Measurements from ENCODE around the gene PROS1.
"Not testable (repeated sequence)": the region's sequence is repeated elsewhere in the genome, so short reads cannot be mapped to it uniquely, and the experiment has no call there.

PROS1 gene

GRCh38 chr3:93965106-93965505, 8.6 kb downstream of the PROS1 start:
- not testable (repeated sequence) for DNase-seq

- DNase-seq: no peak
Observed at GRCh38 chr3:93962798-93963197, 10.9 kb downstream of the PROS1 start.

- DNase-seq: no peak
Observed at GRCh38 chr3:93961489-93961888, 12.2 kb downstream of the PROS1 start.

- no peak for DNase-seq
Observed at GRCh38 chr3:93961026-93961425, 12.7 kb downstream of the PROS1 start.

DNA sequence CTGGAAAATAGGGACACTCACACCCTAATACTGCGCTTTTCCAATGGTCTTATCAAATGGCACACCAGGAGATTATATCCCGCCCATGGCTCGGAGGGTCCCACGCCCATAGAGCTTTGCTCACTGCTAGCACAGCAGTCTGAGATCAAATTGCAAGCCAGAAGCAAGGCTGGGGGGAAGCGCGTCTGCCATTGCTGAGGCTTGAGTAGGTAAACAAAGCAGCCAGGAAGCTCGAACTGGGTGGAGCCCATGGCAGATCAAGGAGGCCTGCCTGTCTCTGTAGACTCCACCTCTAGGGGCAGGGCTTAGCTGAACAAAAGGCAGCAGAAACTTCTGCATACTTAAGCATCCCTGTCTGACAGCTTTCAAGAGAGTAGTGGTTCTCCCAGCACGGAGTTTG, 23.7 kb downstream of the PROS1 start:
- not testable (repeated sequence) for DNase-seq

GRCh38 chr3:93937485-93937884, 36.2 kb downstream of the PROS1 start:
- not testable (repeated sequence) for DNase-seq

DNA sequence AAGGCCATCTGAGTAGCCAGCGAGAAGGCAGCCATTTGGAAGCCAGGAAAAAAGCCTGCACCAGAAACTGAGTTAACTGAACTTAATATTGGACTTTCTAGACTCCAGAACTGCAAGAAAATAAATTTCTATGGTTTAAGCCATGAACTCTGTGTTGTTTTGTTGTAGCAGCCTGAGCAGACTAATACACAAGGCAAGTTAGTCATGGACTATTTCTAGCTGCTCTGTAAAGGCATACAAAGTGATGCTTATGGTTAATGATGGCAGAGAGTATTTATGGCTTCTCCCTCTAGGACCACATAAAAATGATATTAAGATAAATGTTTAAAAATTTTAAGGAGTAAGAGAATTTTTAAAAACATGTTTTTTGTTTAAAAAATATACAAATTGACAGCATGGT, 37.1 kb downstream of the PROS1 start:
- no peak for DNase-seq

DNA sequence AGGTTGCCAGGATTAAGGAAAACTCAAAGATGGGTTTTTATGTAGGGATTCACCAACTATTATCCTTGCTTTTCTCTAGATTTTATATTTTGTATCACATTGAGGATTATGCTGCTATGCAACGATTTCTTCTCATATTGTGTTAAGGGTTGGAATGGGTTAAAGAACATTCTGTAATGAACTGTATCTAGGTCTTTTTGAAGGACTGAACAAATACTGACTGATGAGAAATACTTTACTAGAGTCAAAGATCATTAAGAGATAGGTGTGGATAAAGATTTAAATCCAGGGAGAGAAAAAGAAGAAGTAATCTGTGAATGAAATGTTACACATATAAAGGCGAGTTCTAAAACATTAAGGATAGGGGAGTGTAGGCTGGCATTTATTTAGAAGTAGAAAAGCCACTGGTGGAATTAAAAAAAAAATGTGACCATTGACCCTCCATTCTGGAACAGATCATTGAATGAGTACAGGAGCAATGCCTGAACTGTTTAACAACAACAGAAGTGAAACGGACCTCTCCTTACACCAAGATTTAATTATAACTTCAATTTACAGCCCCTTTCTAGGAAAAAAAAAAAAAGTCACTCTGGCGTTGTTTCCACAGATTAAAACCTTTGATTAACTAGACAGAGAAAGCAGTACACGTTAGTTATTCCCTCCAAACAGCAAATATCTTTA, 39.2 kb downstream of the PROS1 start:
- no peak for DNase-seq

- no peak for DNase-seq
Observed at GRCh38 chr3:93931597-93932229, 42.0 kb downstream of the PROS1 start.

DNA sequence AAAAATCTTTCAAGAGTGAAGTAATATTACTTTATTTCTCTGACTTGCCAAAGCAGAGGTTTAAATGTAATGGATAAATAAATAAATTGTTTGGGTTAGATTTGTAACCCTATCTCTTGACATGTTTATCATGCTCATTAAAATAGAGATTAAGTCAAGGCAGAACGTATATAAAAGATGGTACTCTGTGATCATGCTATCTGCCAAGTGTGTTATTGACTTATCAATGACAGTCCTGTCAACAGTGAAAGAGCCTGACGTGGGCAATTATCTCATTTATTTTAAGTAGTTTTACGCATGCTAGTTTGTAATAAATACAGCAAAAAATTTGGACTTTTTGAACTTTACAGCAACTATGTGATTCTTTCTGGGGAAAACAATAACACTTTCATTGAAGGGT, 43.7 kb downstream of the PROS1 start:
- no peak for DNase-seq

DNA sequence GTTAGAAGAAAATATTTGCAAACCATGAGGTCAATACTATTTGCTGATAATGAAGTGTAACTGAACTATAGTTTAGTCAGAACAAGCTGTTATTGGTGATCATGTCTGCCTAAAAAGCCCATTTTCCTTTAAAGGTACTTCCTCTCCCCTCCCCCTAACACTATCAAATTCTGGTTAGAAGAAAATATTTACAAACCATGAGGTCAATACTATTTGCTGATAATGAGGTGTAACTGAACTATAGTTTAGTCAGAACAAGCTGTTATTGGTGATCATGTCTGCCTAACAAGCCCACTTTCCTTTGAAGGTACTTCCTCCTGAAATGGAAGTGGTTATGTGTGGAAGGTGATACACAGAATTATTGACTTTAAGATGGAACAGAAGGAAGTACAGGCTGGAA, 46.9 kb downstream of the PROS1 start:
- no peak for DNase-seq

DNA sequence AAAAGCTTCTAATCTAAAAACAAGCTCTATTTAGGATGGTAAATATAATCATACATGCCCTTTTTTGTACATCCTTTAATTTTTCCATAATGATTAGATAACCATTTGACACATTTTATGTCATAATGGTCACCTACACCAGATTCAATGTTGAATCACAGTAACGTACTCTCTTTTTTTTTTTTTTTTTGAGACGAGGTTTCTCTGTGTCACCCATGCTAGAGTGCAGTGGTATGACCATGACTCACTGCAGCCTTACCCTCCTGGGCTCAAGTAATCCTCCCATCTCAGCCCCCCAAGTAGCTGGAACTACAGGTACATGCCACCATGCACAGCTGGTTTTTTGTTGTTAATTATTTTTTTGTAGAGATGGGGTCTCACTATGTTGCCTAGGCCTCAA, 49.2 kb downstream of the PROS1 start:
- no peak for DNase-seq

DNA sequence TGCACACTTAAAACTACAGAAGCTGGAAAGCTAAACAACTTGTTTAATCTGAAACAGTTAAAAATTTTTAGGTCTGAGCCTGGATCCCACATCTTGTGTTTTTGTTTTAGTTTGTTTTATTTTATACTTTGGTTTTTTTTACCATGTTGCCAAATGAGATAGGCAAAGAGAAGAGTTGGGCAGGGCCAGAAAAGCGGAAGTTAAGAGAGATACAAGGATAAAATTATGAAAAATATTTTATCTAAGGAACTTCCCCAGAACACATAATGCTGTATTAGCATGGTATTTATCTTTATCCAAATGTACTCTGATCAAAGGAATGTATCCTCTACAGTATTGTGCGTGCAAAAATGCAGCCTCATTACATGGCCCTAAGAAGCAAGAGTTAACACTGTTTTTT, 50.7 kb downstream of the PROS1 start:
- DNase-seq: no peak

DNA sequence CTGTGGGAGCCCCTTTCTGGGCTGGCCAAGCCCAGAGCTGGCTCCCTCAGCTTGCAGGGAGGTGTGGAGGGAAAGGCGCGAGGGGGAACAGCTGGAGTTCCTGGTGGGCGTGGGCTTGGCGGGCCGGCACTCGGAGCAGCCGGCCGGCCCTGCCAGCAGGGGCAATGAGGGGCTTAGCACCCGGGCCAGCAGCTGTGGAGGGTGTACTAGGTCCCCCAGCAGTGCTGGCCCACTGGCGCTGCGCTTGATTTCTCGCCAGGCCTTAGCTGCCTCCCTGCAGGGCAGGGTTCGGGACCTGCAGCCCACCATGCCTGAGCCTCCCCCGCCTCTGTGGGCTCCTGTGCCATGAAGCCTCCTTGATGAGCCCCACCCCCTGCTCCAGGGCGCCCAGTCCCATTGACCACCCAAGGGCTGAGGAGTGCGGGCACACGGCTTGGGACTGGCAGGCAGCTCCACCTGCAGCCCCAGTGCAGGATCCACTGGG, 56.1 kb downstream of the PROS1 start:
- not testable (repeated sequence) for DNase-seq

- DNase-seq: not testable (repeated sequence)
Observed at GRCh38 chr3:93913623-93914022, 60.1 kb downstream of the PROS1 start.

- DNase-seq: no peak
Observed at GRCh38 chr3:93911206-93911605, 62.5 kb downstream of the PROS1 start.

GRCh38 chr3:93910097-93910496, 63.6 kb downstream of the PROS1 start:
- no peak for DNase-seq

DNA sequence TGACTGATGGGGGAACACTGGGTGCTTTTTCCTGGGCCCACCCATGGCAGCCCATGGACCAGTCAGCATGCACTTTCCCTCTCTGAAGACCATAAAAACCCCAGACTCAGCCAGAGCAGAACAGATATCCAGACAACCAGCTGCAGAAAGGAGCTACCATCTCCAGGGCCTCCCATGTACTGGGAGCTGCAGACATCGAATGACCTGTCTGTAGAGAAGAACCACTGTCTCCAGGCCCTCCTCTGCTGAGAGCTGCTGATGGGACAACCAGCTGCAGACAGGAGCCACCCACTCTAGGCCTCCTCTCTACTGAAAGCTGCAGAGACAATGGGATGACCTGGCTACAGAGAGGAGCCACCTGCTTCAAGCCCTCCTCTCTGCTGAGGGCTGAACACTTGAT, 66.6 kb downstream of the PROS1 start:
- DNase-seq: no peak

DNA sequence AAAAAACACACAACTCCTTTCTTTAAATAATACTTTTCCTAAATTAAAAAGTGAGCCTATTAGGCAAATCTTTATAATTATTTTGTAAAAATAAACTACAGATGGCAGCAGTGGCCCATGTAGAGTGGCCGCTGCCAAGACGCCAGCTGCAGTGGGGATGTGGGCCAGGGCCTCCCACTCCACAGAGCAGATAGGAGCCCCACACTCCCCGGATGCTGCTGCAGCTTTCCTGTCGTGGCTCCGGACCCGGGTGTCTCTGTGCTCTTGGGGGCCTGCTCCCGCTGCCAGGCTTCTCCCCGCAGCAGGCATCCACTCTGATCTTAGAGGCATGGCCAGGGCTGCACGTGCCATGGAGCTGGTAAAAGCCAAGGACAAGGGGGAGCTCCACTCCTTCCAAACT, 67.5 kb downstream of the PROS1 start:
- DNase-seq: no peak

GRCh38 chr3:93904568-93904967, 69.1 kb downstream of the PROS1 start:
- no peak for DNase-seq

DNA sequence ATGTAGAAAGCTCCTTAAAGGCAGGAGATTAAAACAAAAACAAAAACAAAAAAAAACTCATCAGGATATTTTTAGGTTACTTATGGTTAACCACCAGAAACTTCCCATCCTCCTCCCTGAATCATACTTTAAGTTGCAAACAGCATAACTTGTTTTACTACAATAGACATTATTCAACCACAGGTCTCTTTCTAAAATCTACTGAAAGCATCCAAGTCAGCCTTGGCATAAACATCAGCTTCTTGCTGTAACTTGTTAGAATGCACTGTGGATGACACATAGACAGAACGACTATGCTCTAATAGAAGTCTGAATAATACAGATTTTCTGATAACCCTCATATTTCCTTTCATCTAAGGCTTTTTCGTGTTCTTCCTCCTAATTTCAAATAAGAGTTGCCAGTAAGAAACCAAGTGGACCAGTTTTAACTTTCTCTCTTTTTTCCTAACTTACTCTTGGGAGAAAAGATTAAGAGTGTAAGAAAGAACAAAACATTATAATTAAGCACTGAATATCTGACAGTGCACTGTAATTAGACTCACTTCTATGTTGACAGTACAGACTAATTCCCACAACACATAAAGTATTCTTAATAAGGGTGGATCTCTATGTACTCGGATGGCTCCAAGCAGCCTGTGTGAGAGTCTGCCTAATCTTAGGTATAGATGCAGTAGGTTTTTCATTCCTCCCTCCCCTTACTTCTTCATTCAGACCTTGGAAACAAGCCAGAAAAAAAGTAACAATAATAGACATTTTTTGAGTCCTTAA, 95.3 kb downstream of the PROS1 start:
- DNase-seq: not testable (repeated sequence)

- not testable (repeated sequence) for DNase-seq
Observed at GRCh38 chr3:93877427-93877826, 96.3 kb downstream of the PROS1 start.

- DNase-seq: not testable (repeated sequence)
Observed at GRCh38 chr3:93873412-93873811, 100.3 kb downstream of the PROS1 start.

DNA sequence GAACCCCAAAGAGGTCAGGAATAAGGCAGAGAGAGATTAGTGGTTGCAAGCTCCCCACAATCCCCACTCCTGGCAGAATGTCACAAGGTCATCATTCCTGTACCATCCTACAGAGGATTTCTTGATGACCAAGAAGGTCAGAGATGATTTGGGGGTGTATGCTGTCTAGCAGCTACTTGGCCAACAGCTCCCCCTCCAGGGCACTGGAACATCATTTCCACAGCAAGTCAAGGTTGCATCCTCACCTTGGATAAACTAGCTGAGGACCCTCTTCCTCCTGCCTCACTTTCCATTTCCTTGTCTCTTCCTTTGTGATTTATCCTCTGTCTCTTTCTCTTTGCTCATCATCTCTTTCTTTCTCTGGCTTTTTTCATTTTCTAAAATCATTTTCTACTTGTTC, 106.3 kb downstream of the PROS1 start:
- no peak for DNase-seq

Data from activated CD4-positive, alpha-beta T cell treated with anti-CD3 and anti-CD28 coated beads, Interleukin-2, amount 50 U/mL, for 16 hours (primary cell).